ENCODE data around the gene TBX10.
A peak's percentile ranks its signal among the peaks of the same experiment; 100 is the strongest.
"Not testable (repeated sequence)": the region's sequence is repeated elsewhere in the genome, so short reads cannot be mapped to it uniquely, and the experiment has no call there.

TBX10 gene

DNA sequence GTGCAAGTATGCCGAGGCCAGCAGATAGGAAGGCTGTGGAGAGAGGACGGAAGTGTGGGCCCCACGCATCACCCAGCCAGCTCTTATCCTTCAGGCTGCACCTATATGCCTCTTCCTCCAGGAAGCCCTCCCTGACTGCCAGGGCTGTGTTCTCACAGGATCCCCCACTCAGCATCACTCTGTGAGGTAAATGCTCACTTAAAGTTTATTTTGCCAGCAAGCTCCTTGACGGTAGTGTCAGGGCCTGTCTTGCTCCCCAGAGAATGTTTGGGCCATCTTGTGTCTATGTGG, 4.4 kb downstream of the TBX10 start:
- in situ Hi-C loops (cut with HindIII; ENCODE audit: low pct_ligation_motif_present, low pct_unique_long_range_greater_than_20kb, low sequenced_read_pairs) = no loop called here
- DNase-seq = no peak

GRCh38 chr11:67634366-67635230, 5.0 kb downstream of the TBX10 start:
- in situ Hi-C loops (cut with HindIII; ENCODE audit: low pct_ligation_motif_present, low pct_unique_long_range_greater_than_20kb, low sequenced_read_pairs) = no loop called here
- DNase-seq = no peak

GRCh38 chr11:67633758-67634365, 5.7 kb downstream of the TBX10 start:
- no peak for DNase-seq
- in situ Hi-C loops (cut with HindIII; ENCODE audit: low pct_ligation_motif_present, low pct_unique_long_range_greater_than_20kb, low sequenced_read_pairs) = no loop called here

DNA sequence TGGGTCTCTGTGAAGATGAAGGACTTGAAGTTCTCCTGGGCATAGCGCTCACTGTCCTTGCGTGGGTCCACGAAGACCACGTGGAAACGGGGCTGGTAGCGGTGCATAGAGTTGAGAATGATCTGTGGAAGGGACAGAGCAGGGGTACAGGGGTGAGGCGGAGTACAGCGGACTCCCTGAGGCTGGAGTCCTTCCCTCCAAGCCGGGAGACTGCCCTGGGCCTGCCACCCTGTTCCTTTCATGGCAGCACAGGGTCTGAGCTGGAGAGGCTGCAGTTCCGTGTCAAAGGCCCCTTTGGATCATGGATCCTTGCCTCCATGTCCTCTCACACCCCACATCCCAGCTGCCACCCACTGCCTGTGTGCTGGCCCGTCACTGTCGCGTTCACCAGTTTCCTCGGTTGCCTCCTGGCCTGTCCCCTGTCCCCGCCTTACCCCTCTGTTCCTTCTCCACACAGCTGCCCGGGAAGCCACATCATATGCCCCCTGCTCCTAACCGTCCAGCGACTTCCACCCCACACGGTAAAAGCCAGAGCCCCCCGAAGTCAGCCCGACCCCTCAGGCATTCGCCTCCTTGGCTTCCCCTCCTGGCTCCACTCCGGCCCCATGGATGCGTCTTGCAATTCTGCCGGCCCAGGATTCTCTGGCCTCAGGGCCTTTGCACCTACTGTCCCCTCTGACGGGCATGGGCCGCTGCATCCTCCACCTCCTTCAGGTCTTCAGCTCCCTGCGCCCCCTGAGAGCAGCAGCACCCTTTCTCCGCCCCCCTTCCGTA, 6.4 kb downstream of the TBX10 start:
- in situ Hi-C loops (cut with HindIII; ENCODE audit: low pct_ligation_motif_present, low pct_unique_long_range_greater_than_20kb, low sequenced_read_pairs) = no loop called here
- no peak for DNase-seq

DNA sequence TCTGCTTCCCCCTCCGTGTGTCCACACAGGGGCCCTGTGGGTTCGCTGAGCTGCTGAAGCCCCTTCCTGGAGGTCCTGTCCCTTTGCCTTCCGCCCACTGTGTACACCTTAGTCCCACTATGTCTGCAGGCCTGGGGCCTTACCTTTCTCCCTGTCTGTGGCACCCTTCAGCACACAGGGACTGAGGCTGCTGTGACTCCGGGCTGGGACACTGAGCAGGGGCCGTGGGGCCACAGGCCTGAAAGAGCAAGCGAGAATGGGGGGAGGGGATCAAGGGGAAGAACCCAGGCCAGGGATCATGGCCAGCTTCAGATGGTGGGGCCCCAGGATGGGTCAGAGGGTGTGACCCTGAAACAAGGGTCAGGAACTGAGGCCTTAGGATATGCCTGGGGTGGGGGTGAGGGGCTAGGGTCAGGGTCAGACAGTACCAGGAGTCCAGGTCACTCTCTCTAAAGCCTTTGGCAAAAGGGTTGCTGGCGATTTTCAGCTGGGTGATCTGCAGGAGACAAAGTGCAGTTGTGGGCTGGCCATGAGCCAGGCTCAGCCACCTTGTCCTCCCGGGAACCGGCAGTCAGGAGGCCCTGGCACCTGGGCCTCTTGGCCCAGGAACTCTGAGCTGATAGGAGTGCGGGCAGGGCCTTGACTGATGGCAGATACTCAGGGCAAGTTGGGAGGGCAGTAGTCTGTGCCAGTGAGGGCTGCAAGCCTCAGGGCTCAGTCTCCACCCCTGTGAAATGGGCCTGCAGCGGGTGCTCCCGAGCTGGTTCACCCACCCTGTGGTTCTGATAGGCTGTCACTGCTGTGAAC, 7.2 kb downstream of the TBX10 start:
- in situ Hi-C loops (cut with HindIII; ENCODE audit: low pct_ligation_motif_present, low pct_unique_long_range_greater_than_20kb, low sequenced_read_pairs) = no loop called here

GRCh38 chr11:67631853-67632174, 7.7 kb downstream of the TBX10 start:
- no peak for DNase-seq
- in situ Hi-C loops (cut with HindIII; ENCODE audit: low pct_ligation_motif_present, low pct_unique_long_range_greater_than_20kb, low sequenced_read_pairs) = no loop called here

More for the DNA sequence above, 7.2 kb downstream of the TBX10 start:
- no peak for DNase-seq

DNA sequence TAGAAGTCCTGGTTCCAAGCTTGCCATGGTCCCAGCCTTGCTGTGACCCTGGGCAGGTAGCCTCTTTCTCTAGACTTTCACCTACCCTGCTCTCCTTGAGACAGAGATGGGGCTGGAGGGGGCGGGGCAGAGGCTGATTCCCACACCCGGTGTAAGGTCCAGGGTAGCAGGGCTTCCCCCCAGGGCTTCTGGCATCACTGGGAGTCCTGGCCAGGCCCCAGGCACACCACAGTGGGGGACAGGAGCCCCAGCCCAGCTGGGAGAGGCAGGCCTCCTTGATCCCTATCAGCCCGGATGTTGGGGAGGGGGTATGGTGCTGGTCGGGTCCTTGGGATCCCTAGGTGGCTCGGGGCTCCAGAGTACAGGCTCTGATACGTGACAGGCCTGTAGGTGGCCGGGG, 8.2 kb downstream of the TBX10 start:
- no peak for DNase-seq
- in situ Hi-C loops (cut with HindIII; ENCODE audit: low pct_ligation_motif_present, low pct_unique_long_range_greater_than_20kb, low sequenced_read_pairs) = no loop called here

DNA sequence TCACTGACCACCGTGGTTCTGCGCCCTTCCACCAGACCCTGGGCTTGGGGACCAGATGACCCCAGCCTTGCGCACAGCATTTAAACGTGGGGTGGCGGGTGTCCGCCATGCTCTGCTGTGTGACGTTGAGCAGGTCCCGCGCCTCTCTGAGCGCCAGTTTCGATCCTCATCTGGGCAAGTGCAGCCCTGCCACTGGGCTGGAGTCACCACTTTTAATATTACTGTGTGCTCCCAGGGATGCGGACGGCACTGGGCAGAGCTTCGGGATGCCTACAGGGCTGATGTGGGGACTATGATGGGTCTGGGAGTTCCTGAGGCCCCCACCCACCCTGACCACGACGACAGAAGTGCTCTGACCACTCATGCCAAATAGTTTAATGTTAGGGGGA, 8.6 kb downstream of the TBX10 start:
- DNase-seq = no peak
- in situ Hi-C loops (cut with HindIII; ENCODE audit: low pct_ligation_motif_present, low pct_unique_long_range_greater_than_20kb, low sequenced_read_pairs) = no loop called here

GRCh38 chr11:67630228-67630942, 9.2 kb downstream of the TBX10 start:
- DNase-seq = peak; percentile 94
- in situ Hi-C loops (cut with HindIII; ENCODE audit: low pct_ligation_motif_present, low pct_unique_long_range_greater_than_20kb, low sequenced_read_pairs) = no loop called here

- in situ Hi-C loops (cut with HindIII; ENCODE audit: low pct_ligation_motif_present, low pct_unique_long_range_greater_than_20kb, low sequenced_read_pairs) = no loop called here
- DNase-seq = peak; percentile 74
Measured at GRCh38 chr11:67629386-67630227, 10.0 kb downstream of the TBX10 start, which contains the start of gene NUDT8. NUDT8 (minus strand) TSS chr11:67629937; CDS start chr11:67629911, 26 bp downstream.

DNA sequence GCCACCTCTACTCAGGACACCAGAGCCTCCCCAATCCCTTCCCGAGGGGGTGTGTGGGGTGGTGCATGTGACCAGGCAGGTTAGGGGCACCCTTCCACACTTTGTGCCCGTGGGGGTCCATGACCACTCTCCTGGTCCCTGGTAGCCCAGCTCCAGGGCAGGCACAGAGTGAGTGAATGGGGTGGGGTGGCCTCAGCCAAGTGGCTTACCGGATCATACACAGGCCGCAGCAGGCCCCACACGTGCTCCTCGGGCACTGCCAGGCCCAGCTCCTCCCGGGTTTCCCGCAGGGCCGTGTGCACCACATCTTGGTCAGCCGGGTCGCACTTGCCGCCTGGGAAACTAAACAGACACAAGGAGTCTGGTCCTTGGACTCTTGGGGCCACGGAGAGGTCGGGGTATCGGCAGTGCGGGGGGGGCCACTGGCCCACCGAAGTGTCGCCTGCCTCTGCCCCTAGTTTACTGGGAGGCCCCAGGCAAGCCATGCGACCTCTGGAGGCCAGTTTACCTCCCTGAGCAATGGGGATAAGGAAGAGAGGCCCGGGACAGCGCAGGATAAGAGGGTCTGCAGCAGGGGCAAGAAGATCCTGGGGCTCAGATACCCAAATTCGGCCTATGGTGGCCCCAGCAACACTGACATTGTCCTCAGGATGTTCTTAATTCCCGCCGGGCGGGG, 10.7 kb downstream of the TBX10 start:
- in situ Hi-C loops (cut with HindIII; ENCODE audit: low pct_ligation_motif_present, low pct_unique_long_range_greater_than_20kb, low sequenced_read_pairs) = no loop called here
- no peak for DNase-seq

DNA sequence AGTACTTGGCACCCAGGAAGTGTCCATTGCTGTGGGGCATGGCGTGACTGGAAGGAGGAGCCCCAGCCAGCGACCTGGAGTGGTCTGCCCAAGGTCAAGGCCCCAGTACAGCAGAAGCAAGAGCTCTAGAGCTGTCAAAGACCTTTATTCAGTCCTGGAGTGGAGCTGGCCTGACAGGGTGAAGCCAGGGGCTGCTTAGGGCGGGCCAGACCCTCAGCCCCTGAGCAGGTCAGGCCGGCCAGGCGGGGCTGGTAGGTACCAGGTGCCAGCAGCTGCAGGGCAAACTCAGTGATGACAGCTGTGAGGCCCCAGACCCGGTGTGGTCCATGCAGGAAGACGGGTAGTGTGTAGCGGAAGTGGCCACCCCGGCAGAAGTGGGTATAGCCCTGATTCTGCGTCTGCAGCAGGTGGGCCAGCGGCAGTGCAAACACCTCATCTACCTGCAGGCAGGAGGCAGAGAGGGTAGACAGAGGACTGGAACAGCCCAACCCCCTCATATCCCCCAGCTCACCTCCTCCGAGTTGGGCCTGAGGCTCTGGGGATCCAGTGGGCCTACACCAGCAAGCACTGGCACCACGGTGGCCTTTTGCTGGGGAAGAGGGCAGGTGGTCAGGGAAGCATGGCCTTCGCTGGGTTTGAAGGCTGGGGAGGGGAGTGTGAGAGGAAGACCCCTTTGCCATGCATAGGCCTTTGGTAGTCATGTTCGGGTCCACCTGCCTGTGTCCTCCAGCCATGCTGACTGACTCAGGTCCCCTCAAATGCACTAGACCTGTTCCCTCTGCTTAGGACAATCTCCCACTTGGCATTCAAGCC, 11.5 kb downstream of the TBX10 start:
- in situ Hi-C loops (cut with HindIII; ENCODE audit: low pct_ligation_motif_present, low pct_unique_long_range_greater_than_20kb, low sequenced_read_pairs) = no loop called here
- DNase-seq = no peak

DNA sequence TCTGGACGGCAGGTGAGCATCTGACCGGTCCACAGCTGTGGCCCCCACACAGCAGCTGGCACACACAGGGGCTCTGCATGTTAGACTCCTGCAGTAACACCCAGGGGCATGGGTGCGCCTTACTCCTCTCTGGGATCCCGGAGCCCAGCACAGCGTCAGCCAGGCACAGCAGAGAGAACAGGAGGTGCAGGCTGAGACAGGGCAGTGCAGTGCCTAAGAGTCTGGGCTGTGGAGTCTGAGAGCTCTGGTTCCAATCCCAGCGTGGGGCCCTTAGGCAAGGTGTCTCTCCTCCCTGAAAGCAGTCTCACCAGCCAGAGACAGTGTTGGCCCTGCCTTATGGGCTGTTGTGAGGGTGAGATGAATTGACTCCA, 12.1 kb downstream of the TBX10 start:
- in situ Hi-C loops (cut with HindIII; ENCODE audit: low pct_ligation_motif_present, low pct_unique_long_range_greater_than_20kb, low sequenced_read_pairs) = no loop called here

GRCh38 chr11:67626970-67627369, 12.6 kb downstream of the TBX10 start:
- DNase-seq = no peak
- in situ Hi-C loops (cut with HindIII; ENCODE audit: low pct_ligation_motif_present, low pct_unique_long_range_greater_than_20kb, low sequenced_read_pairs) = no loop called here

More for the DNA sequence above, 12.1 kb downstream of the TBX10 start:
- no peak for DNase-seq

GRCh38 chr11:67626131-67626833, 13.3 kb downstream of the TBX10 start:
- in situ Hi-C loops (cut with HindIII; ENCODE audit: low pct_ligation_motif_present, low pct_unique_long_range_greater_than_20kb, low sequenced_read_pairs); DNase-seq: not testable (repeated sequence)

- in situ Hi-C loops (cut with HindIII; ENCODE audit: low pct_ligation_motif_present, low pct_unique_long_range_greater_than_20kb, low sequenced_read_pairs); DNase-seq: not testable (repeated sequence)
Measured at GRCh38 chr11:67623795-67624194, 15.8 kb downstream of the TBX10 start.
